ENCODE results near the gene BICDL1.

DNA sequence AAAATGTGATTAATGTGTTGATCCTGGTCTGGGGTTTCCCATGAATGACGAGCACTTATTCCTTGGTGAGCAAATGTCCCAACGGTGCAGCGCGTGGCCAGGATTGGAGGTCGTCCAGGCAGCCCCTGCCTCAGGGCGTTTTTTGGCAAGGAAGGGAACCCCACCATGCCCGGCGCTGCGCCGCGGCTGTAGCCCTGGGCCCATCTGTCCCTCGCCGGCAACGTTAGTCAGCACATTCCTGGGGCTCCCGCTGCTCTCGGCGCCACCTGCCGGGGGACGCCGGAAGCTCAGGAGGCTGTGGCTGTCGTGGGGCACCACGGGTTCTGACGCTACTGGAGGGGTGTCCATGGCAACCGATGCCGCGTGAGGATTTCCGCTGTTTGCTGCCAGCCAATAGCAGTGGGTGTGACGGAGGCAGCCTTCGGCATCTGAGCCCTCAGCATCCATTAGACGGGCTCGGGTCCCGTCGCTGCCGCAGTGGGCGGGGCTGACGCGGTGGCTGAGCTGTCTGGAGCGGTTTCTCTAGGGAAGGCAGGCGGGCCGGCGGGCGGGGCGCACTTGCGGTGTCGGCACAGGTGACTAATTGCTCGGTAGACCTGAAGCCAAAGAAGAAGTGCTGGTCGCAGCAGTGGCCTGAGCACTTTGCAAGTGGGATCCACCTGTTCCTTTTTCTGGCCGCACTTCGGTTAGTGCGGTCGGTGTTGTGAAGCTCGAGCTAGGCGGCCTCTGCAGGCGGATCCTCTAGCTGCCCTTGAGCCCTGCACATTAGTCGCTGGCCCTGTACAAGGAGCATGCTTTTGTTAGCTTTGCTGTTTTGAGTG, 98.0 kb downstream of the BICDL1 start:
- TF ChIP-seq, protein P1, sequence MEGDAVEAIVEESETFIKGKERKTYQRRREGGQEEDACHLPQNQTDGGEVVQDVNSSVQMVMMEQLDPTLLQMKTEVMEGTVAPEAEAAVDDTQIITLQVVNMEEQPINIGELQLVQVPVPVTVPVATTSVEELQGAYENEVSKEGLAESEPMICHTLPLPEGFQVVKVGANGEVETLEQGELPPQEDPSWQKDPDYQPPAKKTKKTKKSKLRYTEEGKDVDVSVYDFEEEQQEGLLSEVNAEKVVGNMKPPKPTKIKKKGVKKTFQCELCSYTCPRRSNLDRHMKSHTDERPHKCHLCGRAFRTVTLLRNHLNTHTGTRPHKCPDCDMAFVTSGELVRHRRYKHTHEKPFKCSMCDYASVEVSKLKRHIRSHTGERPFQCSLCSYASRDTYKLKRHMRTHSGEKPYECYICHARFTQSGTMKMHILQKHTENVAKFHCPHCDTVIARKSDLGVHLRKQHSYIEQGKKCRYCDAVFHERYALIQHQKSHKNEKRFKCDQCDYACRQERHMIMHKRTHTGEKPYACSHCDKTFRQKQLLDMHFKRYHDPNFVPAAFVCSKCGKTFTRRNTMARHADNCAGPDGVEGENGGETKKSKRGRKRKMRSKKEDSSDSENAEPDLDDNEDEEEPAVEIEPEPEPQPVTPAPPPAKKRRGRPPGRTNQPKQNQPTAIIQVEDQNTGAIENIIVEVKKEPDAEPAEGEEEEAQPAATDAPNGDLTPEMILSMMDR (conservative IDR thresholded peaks at IDR 0.05; ENCODE audit: low read depth, low read length) = peak; percentile 97
- no peak for TF ChIP-seq EZH2phosphoT487 (IDR thresholded peaks at IDR 0.05; ENCODE audit: borderline replicate concordance, low read length)

Measured in PC-3 (cell line).